GM11168 (cell line): Measurements from ENCODE around the gene POU6F2.
"Not testable (repeated sequence)": the region's sequence is repeated elsewhere in the genome, so short reads cannot be mapped to it uniquely, and the experiment has no call there.

ENCODE experiments used
- in situ Hi-C: fragments of 300-500 bp; cut with MboI; formaldehyde crosslinking; loops from one replicate; pipeline ENCODE4 v1.12.0; 2022; ENCODE audit warnings: low sequenced_read_pairs; ENCODE audit not compliant: unreplicated experiment

POU6F2 gene

DNA sequence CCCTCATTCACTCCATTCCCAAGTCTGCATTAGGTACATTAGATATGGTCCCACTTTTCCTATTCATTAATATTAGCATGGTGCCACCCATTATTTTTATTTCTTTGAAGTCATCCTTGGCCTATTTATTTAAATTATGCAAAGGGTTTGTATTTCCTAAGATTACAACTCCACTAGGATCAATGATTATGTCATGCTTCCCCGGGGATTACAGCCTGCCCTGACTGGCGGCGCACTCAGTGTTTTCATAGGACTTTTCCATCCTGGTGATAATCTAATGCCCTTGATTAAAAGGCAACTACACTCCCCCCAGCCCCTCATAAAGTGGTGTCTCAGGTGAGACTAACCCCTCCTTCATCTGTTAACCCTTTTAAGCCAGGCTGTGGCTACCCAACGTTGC lies 187.2 kb downstream of the POU6F2 start:
- in situ Hi-C loops, result no loop called here

DNA sequence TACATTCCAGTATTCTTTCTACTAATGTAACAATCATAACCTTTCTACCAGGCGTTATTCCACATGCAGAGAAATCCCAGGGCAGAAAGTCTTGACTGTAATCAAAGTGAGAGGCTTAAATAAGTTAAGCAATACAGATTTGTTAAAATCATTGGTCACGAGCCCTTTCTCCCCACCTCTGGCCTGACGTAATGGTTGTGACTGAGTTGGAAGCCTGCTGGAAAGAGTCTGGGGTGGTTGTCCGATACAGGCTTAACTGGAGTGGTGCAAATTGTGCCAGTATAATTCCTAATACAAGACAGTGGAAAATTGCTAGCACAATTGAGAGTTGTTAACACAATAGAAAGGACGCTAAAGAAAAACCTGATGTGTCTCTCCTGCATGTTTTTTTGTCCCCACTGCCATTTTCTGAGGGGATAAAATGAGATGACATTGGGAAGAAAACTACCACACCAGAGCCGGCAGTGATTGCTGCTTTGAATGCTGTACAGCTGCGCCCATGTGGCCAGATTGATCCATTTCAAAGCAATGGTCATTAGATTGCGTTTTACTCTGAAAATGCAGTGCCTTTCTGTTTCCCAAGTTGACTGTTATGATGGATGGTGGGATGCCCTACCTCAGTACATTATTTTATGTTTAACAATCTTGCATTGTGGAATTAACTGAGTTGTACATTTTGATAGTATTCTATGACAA lies 190.8 kb downstream of the POU6F2 start:
- in situ Hi-C loops, result no loop called here

DNA sequence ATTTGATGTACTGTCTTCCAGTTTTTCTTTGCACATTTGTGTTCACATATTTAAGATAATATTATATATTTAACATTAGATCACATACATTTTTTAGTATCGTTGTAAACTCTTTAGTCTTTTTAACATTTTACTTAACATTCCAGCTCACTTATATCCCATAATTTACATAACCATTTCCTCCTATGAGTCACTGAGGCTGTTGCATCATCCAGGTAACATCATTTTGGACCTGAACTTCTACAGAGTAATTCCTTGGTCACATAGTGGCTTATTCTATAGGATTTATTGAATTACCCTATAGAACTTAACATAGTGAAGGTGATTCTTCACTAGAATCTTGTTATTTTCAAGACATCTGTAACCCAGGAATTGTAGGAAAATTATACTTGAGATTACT lies 194.4 kb downstream of the POU6F2 start:
- in situ Hi-C loops, result no loop called here

DNA sequence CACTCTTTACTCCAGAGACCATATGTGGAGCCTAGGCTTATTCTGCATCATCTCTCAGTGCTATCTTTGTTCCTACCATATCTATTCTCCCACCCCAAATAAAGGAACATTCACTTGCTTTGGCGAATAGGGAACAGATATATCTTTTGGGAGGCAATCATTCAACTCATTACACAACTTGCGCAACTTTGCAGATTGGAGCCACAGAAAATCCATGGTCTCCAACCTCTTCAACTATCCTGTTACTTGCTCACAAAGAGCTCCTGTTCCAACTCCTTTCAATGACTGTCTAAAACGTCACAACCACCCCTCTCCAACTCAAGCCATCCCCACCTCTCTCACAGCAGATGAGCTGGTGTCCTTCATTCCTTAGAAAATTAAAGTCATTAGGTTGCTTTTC lies 203.7 kb downstream of the POU6F2 start:
- in situ Hi-C loops, result no loop called here

DNA sequence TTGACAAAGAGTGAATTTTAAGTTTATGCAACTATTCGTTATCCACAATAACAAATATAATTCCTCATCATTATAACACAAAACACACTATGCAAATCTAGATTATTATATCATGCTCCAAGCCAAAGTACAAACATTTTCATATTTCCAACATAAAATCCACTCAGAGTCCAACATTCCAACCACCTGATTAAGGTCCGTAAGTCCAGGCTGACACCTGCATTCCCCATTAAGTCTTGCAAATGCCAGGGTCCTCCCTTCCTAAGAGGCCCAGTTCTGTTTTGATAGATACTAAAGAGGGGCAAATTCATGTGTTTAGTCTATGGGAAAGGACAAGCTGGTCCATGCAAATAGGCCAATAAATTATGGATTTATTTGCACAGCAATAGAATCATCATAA lies 206.1 kb downstream of the POU6F2 start:
- in situ Hi-C loops, result no loop called here

DNA sequence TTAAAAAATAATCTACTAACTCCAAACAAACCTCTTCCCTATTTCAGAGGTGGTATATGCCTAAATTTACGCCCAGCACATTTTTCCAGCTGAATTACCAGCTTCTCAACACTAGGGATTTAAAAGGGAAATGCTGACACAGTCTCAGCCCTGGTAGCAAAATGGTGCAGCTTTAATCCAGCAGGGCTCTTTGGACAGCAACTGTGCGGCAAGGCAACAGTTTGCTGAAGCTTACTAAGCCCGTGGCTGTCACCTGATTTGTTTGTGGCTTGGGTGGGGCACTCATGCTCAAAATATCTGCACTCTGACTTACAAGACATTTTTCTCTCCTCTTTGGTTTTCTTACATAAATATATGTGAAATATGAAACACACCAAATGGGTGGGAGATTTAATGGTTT lies 206.7 kb downstream of the POU6F2 start:
- in situ Hi-C loops, result no loop called here

DNA sequence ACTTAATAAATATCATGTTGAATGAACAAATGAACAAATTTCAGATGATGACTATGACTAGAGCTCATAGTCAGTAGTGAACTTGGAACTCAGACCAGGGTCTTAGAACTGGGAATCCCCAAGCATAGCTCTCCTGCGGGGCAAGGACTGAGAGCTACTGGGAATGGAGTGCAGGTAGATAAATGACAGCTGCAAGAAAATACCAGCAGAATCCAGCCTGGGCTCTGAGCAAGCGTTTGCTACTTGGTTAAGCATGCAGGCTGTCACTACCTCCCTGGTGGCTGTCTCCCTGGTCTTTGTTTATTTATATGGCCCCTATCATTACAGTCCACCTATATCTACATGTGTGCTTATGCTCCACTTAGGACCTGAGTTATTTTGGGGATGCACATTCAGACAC lies 208.4 kb downstream of the POU6F2 start:
- in situ Hi-C loops, result no loop called here

DNA sequence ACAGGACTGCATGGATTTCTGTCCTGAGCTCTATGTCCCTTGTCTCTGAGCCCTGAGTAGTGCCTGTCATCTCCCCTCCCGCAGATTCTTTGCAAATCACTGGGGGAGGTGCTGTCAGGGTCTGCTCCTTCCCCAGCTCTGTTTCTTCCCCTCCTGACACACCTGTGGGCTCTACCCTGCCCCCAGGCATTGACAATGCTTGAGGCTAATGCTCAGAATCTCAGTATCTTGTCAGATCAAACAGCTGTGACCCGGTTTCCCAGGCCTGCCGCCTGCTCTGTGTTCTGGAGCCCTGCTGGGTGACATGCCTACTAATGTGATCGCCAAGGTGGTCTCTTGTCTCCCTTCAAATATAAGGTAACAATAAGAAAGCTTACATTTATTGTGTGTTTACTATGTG lies 209.0 kb downstream of the POU6F2 start:
- in situ Hi-C loops, result no loop called here

DNA sequence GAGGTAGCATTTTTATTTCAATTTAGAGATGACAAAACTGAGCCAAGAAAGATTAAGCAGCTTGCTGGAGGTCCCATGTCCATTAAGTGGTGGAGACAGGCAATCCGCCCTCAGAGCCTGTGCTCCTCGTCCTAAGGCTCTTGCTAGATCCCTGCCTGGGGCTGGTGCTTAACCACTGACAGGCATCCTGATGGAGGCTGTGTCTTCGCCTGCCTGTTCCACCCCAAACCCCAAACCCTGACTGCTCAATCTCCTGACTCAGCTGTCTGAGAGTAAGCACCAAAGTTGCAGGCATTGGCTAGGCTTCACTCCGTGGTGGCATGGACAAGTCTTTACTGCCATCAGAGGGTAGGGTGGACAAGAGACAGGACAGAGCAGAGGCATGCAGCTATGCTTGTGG lies 209.4 kb downstream of the POU6F2 start:
- in situ Hi-C loops, result no loop called here

DNA sequence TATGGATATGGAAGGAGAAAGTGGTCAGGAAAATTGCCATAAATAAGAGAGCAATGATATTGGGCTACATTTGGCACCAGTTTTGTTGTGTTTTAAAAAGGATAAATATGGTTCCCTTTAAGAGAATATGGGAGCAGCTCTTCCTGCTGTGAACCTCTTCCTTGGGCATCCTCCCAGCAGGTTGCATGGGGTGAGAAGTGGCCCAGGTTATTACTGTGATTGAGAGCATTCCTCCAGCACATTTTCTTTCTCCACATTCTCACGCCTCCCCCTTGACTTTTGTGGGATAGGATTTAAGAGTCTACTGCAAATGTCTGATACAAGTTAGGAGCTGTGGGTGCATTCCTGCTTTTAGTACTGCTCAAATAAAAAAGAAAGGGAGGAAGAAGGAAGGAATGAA lies 214.8 kb downstream of the POU6F2 start:
- in situ Hi-C loops, result no loop called here

DNA sequence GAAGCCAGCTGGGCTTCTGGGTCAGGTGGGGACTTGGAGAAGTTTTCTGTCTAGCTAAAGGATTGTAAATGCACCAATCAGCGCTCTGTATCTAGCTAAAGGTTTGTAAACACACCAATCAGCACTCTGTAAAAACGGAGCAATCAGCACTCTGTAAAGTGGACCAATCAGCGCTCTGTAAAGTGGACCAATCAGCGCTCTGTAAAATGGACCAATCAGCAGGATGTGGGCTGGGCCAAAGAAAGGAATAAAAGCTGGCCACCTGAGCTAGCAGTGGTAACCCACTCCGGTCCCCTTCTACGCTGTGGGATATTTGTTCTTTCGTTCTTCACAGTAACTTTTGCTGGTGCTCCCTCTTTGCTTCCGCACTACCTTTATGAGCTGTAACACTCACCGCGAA lies 216.7 kb downstream of the POU6F2 start:
- in situ Hi-C loops, result not testable (repeated sequence)

DNA sequence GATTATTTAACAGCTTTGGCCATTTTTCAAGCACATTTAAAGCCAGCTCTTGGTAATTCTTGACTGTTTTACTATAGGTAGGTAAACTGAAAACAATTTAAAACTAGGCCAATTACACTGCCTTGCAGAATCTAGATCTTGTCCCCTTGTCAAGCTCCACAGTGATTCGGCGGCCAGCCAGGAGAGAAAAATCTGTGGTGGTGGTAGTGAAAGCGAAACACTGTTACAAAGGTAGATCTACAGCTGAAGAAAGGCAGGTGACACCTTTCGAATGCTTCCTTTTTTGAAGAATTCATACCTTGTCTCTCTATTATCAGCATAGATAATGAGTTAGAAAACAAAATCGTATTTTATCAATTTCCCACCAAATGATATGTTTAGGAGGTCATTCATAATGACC lies 218.3 kb downstream of the POU6F2 start:
- in situ Hi-C loops, result no loop called here

DNA sequence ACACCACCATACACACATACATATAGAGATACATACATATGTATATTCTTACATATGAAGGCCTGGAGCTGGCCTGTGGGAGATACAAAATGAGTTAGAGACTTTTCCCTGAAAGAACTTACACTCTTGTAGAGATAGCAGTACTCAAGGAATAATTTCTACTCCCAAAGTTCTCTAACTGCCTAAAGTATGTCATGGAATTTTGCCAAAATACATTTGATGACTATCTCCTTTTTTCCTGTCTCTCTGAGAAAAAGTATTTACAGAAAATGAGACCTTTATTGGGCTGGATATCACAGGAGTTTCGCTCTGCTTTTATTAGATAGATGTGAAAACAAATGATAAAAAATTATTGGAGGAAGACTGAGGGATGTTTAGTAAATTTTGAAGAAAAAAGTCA lies 220.1 kb downstream of the POU6F2 start:
- in situ Hi-C loops, result no loop called here

DNA sequence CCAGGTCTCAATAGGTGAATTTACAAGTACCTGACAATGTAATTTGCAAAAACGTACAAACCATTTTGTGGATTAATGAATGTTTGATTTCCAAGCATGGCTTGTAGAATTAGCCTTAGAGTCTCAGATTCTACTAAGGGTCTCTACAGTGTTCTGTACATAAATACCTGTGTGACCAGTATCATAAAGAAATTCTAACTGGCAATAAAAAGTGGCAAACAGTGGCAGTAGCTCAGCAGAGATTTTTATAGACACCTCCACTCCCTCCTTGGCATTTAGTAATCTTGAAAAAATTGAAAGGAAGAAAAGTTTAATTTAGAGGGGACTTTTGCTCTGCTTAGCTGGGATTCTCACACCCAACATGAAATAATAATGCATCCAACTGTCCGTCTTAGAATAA lies 220.8 kb downstream of the POU6F2 start:
- in situ Hi-C loops, result no loop called here

DNA sequence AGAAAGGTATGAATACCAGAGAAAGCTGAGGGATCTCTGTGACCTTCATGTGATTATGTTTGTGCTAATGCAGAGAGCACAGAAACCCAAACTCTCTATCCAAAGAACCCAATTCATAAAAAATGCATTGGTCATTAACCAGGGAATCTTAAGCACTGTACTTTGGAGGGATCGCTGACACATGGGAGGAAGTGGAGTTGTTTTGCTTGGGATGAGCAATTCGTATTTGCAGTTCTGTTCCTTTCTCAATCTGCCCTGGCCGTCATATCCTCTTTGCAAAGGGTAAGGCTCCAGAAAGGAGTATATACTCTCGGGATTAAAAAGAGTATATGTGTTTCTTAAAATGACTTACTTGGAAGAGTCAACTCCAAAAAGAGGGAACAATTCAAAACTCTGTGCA lies 221.3 kb downstream of the POU6F2 start:
- in situ Hi-C loops, result no loop called here

DNA sequence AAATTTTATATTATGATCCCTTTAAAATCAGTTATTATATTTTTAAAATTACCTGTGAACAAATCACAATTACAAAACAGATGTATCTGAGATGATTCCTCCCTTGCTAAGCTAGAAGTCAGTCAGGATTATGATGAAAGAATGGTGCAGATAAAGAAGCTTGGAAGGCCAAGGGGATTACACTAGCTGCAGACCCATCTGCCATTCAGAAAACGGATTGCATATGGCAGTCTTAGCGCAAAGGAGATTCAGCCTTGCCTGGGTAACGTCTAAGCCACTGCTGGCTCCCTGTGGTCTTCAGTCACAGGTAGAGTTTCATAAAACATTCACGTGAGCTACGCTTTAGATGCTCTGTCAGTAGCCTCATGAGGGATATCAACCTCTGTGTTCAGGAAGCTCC lies 222.2 kb downstream of the POU6F2 start:
- in situ Hi-C loops, result no loop called here

DNA sequence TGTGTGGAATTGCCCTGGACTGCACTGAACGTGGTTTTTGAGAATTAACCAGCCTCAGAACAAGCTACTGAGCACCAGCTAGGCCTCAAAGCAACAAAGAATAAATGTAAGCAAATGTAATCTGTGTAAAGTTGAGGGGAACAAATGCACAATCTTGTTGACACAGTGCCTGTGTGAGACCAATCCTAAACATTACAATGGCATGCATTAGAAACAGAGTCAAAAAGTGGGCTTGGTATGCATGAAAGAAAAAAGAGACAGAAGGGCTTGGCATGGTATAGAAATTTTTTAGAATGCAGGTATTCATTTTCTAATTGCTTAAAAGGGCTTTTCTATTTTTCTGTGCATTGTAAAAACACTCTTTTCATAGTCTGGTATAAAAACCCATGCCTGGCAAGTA lies 224.3 kb downstream of the POU6F2 start:
- in situ Hi-C loops, result no loop called here

DNA sequence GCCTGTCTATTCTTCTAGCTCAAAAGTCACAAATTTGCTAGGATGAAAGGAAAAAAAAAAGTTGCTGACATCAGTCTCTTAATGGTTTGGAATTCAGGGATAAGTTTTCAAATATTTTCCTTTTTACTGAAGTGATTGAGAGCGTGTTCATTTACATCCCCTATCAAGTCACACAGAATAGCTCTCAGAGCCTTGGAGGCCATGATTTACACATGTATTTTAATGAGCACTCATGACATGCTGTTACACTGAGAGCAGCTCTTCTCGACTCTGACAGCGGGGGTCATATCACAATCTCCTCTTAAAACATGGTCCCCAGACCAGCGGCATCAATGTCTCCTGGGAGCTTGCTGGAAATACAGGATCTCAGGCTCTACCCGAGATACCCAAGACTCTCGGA lies 232.7 kb downstream of the POU6F2 start:
- in situ Hi-C loops, result no loop called here

DNA sequence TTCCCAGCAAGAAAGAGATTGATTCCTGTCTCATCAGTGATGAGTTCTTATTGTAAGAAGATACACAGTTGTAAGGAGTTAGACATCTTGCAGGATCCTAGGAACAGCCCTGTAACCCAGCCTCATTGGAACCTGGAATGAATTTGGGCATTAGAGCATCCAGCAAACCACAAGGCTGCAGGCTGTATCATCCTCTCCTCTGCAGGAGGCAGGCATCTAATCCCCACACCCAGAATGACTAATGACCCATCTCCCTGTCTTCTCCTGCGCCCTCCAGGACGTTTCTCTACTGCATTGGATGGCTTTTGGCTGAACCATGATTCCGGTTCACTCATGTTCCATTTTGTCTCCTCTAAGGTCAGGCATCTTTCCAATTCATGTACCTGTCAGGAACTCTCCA lies 233.9 kb downstream of the POU6F2 start:
- in situ Hi-C loops, result no loop called here

DNA sequence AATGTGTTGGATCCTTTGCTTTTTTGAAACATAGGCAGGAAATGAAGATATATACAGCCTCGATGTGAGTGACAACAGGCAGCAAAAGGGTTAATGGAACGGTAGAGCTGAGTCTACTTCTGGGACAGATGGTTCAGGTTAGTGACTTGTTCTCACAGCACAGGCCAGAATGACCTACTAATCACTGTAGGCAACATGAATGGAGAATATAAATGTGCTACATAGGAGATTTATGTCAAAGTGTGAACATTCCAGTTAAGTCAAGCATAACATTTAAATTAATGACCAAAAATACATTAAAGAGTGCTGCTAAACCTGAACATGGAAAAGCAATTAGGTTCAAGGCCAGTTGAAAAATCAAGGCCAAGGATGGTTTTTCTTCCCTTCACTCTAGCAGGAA lies 235.2 kb downstream of the POU6F2 start:
- in situ Hi-C loops, result no loop called here

DNA sequence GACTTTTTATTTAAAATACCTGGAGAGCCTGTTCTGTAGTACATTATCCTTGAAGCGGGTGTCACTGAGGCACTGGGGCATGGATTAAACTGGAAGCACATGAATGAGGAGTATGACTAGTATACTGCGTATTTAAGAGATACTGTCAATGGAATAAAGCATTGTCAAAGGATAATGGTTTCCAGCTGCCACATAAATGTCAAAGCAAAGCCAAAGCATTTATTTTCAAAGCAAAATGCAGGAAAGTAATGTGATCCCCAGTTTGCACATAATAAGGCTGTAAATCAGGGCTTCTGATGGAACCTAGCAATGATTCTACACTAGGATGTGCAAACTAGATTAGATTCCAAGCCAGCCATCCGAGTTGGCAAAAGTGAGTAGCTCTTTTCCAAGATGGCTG lies 240.1 kb downstream of the POU6F2 start:
- in situ Hi-C loops, result no loop called here

DNA sequence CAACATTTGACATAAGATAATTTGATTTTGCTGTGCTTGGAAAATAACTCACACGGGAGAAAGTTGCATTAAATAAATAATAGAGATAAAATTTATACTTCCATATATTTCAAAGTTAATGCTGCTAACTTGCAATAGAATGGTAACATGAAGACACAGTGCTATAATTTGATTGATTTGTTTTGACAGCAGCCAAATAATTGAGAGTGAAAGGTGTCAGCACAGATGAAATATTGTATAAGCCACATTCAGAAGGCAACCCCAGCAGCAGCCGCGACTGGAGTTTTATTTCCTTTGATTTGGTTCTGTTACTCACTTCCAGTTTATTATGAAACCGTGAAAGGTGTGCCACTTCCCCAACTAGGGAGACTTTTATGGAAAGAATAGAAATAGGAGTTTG lies 242.2 kb downstream of the POU6F2 start:
- in situ Hi-C loops, result no loop called here

DNA sequence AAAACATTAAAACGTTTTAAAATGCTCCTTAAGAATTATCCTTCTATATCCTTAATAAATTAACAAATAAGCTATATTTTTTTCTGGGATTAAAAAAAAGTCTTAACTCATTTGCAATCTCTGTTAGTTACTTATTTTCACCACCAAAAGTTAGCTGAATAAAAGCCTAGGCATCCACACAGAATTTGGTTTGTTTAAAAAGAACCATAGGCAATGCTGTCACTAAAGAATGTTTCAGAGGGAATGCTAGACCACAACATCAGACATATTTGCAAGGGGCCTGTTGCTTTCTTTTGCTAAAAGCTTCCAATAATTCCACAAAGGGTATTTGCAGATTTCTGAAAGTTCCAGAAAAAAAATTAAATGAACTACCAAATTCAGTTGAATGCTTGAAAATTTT lies 244.2 kb downstream of the POU6F2 start:
- in situ Hi-C loops, result no loop called here
